GM12878 (cell line): ENCODE results near the gene MYCN.

Experiments
- ATF7 ChIP-seq: fragments of 450-650 bp; IDR thresholded peaks from 2 replicates; pipeline ENCODE4 v1.6.1; 2016; ENCODE audit warnings: low read depth, mild to moderate bottlenecking
- HDAC6 ChIP-seq: fragments of 200-600 bp; sonication (generic); IDR thresholded peaks from one replicate; pipeline ENCODE4 v1.8.0; 2017; ENCODE audit warnings: antibody characterized with exemption; ENCODE audit not compliant: unreplicated experiment
- NRF1 ChIP-seq: conservative IDR thresholded peaks from 2 replicates; pipeline ENCODE4 v1.6.1; 2011; ENCODE audit warnings: mild to moderate bottlenecking, low read depth, low read length, improper control_type of control experiment

- TF ChIP-seq NRF1: no peak
- no peak for TF ChIP-seq HDAC6
- TF ChIP-seq ATF7: no peak
Measured at GRCh38 chr2:15989559-15989958, 49.2 kb downstream of the MYCN start.
